NCI-H1417 treated with DMSO at 0.1 percent for 48 hours (cell line): Measurements from ENCODE around the gene DLAT.
"Not testable (repeated sequence)": the region's sequence is repeated elsewhere in the genome, so short reads cannot be mapped to it uniquely, and the experiment has no call there.

Experiments used
- DNase-seq: peaks from one replicate; lab custom pipeline; 2025; lab: John Stamatoyannopoulos, UW

DLAT gene

DNA sequence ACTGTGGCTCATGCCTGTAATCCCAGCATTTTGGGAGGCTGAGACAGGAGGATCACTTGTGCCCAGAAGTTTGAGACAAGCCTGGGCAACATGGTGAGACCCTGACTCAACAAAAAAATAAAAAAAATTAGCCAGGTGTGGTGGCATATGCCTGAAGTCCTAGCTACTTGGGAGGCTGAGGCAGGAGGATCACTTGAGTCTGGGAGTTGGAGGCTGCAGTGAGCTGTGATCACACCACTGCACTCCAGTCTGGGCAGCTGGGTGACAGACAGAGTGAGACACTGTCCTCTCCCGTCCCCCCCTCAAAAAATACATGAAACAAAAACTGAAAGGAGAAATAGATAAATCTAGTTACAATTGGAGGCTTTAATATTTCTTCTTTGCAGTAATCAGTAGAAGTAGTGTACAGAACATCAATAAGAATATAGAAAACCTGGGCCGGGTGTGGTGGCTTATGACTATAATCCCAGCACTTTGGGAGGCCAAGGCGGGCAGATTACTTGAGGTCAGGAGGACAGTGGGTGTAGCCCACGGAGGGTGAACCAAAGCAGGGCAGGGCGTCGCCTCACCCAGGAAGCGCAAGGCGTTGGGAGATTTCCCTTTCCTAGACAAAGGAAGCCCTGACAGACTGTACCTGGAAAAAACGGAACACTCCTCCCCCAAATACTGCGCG, 19.6 kb upstream of the DLAT start:
- no peak for DNase-seq

DNA sequence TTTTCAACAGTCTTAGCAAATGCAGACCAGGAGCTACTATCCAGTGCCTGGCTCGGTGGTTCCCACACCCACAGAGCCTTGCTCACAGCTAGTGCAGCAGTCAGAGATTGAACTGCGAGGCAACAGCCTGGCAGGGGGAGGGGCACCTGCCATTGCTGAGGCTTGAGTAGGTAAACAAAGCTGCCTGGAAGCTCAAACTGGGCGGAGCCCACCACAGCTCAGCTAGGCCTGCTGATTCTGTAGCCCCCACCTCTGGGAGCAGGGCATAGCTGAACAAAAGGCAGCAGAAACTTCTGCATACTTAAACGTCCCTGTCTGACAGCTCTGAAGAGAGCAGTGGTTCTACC, 19.1 kb upstream of the DLAT start:
- not testable (repeated sequence) for DNase-seq

DNA sequence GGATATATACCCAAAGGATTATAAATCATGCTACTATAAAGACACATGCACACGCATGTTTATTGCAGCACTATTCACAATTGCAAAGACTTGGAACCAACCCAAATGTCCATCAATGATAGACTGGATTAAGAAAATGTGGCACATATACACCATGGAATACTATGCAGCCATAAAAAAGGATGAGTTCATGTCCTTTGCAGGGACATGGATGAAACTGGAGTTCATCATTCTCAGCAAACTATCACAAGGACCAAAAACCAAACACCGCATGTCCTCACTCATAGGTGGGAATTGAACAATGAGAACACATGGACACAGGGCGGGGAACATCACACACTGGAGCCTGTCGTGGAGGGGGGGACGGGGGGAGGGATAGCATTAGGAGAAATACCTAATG, 13.8 kb upstream of the DLAT start:
- not testable (repeated sequence) for DNase-seq

- DNase-seq, result no peak
Measured at GRCh38 chr11:112012874-112013273, 12.3 kb upstream of the DLAT start.

GRCh38 chr11:112013497-112014164, 11.6 kb upstream of the DLAT start:
- no peak for DNase-seq

DNA sequence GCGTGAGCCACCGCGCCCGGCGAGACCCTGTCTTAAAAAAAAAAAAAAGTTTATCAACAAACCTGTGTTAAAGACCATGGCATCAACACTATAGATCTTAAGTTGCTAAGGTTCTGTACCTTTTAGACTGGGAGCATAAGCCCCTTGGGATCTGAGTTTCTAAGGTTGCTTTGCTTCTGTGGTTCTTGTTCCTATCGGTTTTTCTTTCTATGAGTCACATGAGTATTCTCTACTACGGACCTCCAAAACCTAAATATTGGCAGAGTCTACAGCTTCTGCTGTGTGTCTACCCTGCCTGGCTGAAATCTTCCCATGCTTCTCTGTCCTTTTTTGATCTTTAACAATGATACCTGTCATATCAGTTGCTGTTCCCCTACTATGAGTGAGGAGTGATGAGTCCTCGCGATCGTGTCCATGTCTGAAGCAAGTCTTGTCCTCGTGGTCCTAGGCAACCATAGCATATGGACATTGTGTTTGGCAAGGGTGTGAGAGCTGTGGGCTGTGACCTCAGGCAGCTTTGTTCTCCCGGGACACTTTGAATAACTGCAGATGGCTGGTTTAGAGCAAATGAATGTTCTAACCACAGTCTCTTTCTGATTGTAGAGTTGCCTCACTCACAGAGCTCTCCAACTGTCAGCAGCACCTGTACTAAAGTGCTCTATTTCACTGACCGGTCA, 9.0 kb upstream of the DLAT start:
- DNase-seq, result no peak

GRCh38 chr11:112016765-112017376, 8.3 kb upstream of the DLAT start:
- DNase-seq, result no peak

DNA sequence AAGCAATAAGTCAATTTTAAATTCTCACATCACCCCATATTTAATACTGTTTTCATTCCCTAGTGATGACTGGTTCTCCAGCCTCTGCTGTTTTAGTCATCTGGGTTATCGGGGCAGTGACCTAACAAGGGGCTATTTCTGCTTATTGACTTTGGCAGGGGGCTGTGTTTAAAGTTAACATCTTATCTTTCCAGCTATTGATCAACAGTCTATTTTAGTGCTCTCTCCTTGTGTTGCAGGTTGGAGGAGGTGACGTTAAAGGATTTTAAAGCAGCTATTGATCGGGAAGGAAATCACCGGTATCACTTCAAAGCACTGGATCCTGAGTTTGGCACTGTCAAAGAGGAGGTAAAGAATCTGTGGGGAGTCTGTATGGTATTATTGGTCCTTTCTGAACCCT, 7.7 kb upstream of the DLAT start:
- no peak for DNase-seq

- DNase-seq, result no peak
Measured at GRCh38 chr11:112019066-112019465, 6.1 kb upstream of the DLAT start.

- no peak for DNase-seq
Measured at GRCh38 chr11:112023104-112023503, 2.1 kb upstream of the DLAT start.

- DNase-seq, result no peak
Measured at GRCh38 chr11:112024178-112024772, 933 bp upstream of the DLAT start.

- DNase-seq, result no peak
Measured at GRCh38 chr11:112025707-112026106, 499 bp downstream of the DLAT start.

- DNase-seq, result not testable (repeated sequence)
Measured at GRCh38 chr11:112026784-112027410, 1.7 kb downstream of the DLAT start.

GRCh38 chr11:112029460-112029859, 4.3 kb downstream of the DLAT start:
- DNase-seq, result no peak

- no peak for DNase-seq
Measured at GRCh38 chr11:112033902-112034301, 8.7 kb downstream of the DLAT start.

DNA sequence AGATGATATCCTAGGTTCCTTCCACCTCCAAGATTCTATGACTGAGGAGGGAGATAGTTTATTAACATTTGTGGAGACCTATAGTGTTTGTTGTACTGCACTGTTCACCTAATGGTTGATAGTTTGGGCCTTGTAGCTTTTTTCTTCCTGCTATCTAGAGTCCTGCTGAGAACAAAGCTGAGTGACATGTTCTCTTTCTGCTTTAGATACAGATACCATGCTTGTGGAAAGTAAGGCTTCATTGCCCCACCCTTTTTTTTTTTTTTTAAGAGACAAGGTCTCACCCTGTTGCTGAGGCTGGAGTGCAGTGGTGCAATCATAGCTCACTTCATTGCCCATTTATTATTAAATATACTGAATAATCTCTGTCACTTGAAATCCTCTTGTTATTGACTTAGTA, 12.3 kb downstream of the DLAT start:
- no peak for DNase-seq

- no peak for DNase-seq
Measured at GRCh38 chr11:112042161-112042960, 17.2 kb downstream of the DLAT start.

DNA sequence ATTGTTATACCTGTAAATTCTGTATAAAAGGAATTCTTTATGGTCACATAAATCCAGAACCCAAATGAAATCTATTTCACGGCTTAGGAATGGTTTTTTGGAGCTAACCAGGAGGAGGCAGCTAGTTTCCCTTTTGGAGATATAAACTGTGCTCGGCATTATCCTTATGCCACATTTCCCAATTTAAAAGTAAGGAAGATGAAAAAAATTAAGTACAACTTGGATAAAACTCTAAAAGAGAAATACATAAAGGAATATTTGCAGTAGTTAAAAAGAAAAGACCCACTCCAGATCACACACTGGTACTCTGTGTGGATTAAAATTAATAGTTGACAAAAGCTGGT, 17.7 kb downstream of the DLAT start:
- DNase-seq, result no peak

GRCh38 chr11:112044961-112045360, 19.8 kb downstream of the DLAT start:
- no peak for DNase-seq

DNA sequence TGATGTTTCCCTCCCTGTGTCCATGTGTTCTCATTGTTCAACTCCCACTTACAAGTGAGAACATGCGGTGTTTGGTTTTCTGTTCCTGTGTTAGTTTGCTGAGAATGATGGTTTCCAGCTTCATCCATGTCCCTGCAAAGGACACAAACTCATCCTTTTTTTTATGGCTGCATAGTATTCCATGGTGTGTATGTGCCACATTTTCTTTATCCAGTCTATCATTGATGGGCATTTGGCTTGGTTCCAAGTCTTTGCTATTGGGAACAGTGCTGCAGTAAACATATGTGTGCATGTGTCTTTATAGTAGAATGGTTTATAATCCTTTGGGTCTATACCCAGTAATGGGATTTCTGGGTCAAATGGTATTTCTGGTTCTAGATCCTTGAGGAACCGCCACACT, 21.4 kb downstream of the DLAT start:
- DNase-seq, result not testable (repeated sequence)

GRCh38 chr11:112048256-112048655, 23.0 kb downstream of the DLAT start:
- DNase-seq, result not testable (repeated sequence)
